SU-DHL-6 (cell line): ENCODE measurements around the gene FHAD1.

Source experiments
- H2AFZ ChIP-seq: fragments of 200-600 bp; sonication (generic); 2 replicates; pipeline ENCODE4 v1.6.1; 2014; ENCODE audit warnings: low read depth, mild to moderate bottlenecking, moderate library complexity, mixed read lengths, antibody characterized with exemption, low read length; ENCODE audit not compliant: severe bottlenecking
- H3F3A ChIP-seq: fragments of 200-600 bp; shearing (Covaris generic); 2 replicates; pipeline ENCODE4 v1.6.0; 2016; ENCODE audit warnings: antibody characterized with exemption, mild to moderate bottlenecking; ENCODE audit not compliant: insufficient read depth
- H3K27ac ChIP-seq: fragments of 200-600 bp; sonication (generic); 2 replicates; pipeline ENCODE4 v1.5.1; 2016; ENCODE audit warnings: low read depth, mild to moderate bottlenecking, low read length, moderate library complexity, mixed read lengths
- H3K27me3 ChIP-seq: fragments of 200-600 bp; sonication (generic), shearing (Covaris generic); 2 replicates; pipeline ENCODE4 v1.6.0; 2014; ENCODE audit warnings: mild to moderate bottlenecking, low read length
- H3K36me3 ChIP-seq: fragments of 200-600 bp; sonication (generic); 2 replicates; pipeline ENCODE4 v1.6.1; 2014; ENCODE audit warnings: mild to moderate bottlenecking, low read length, mixed read lengths
- H3K4me2 ChIP-seq: fragments of 300-600, 200-600 bp; shearing (Covaris generic), sonication (generic); 2 replicates; pipeline ENCODE4 v1.6.0; 2014; ENCODE audit warnings: low read length, low read depth, mild to moderate bottlenecking; ENCODE audit not compliant: poor library complexity, severe bottlenecking
- H3K4me3 ChIP-seq: fragments of 200-600 bp; sonication (generic); 2 replicates; pipeline ENCODE4 v1.5.1; 2014; ENCODE audit warnings: antibody characterized with exemption, low read length, mild to moderate bottlenecking, mixed read lengths; ENCODE audit not compliant: insufficient read depth, poor library complexity, severe bottlenecking
- H3K79me2 ChIP-seq: fragments of 200-600 bp; sonication (generic); 2 replicates; pipeline ENCODE4 v1.6.1; 2014; ENCODE audit warnings: mild to moderate bottlenecking, low read length, moderate library complexity; ENCODE audit not compliant: insufficient read depth
- H3K9ac ChIP-seq: fragments of 200-600 bp; sonication (generic); 2 replicates; pipeline ENCODE4 v1.7.0; 2014; ENCODE audit warnings: mild to moderate bottlenecking, low read length
- H3K9me2 ChIP-seq: fragments of 200-600 bp; sonication (generic); replicated peaks from 2 replicates; pipeline ENCODE4 v1.6.1; 2014; ENCODE audit warnings: low read length; ENCODE audit not compliant: insufficient read depth
- H3K9me3 ChIP-seq: fragments of 200-600 bp; sonication (generic); 2 replicates; pipeline ENCODE4 v1.6.1; 2014; ENCODE audit warnings: low read length, mixed read lengths; ENCODE audit not compliant: insufficient read depth
- H4K20me1 ChIP-seq: fragments of 200-600 bp; sonication (generic); 2 replicates; pipeline ENCODE4 v1.6.1; 2014; ENCODE audit warnings: low read depth, mild to moderate bottlenecking, antibody characterized with exemption, low read length, moderate library complexity, mixed read lengths
- EZH2phosphoT487 ChIP-seq: fragments of 200-600 bp; sonication (generic), shearing (Covaris generic); conservative IDR thresholded peaks from 2 replicates; pipeline ENCODE4 v1.6.1; 2018; ENCODE audit warnings: mild to moderate bottlenecking, antibody characterized with exemption, low read length, moderate library complexity, mixed read lengths
- TF ChIP-seq, protein P1 (sequence below): fragments of 200-600 bp; sonication (generic); IDR thresholded peaks from one replicate; pipeline ENCODE4 v1.5.1; 2017; ENCODE audit warnings: antibody characterized with exemption, mild to moderate bottlenecking, low read length, moderate library complexity; ENCODE audit not compliant: insufficient read depth, poor library complexity, severe bottlenecking

FHAD1 gene

DNA sequence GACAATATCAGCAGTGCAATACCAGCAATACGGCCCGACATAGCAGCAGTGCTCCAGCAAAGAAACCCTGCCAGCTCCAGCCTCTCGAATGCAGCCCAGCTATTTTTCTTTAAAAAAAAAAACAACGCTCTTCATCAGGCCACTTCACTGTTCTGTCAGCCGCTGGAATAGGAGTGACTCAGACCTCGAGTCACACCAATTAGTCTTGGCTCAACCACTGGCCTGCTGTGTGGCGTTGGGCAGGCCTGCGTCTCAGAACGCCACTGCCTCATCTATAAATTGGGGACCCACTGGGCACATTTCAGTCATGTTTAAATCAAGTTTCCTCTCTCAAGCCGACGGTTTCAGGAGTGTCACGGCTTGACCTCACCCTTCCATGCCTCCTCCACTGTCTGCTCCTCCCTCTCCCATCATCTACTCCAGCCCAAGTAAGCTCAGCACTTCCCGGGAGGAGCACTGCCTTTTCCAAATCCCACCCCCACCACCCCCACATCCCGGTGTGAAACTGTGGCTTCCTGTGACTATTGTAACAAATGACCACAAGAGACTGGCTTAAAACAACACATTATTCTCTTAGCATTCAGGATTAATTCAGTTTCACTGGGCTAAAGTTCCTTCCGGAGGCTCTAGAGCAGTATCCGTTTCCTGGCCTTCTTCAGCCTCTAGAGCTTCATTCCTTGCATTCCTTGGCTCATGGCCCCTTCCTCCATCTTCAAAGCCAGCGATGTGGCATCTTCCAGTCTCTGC is 90.8 kb downstream of the FHAD1 start:
- H3K4me3 ChIP-seq = no peak overlapping the region
- TF ChIP-seq, protein P1, sequence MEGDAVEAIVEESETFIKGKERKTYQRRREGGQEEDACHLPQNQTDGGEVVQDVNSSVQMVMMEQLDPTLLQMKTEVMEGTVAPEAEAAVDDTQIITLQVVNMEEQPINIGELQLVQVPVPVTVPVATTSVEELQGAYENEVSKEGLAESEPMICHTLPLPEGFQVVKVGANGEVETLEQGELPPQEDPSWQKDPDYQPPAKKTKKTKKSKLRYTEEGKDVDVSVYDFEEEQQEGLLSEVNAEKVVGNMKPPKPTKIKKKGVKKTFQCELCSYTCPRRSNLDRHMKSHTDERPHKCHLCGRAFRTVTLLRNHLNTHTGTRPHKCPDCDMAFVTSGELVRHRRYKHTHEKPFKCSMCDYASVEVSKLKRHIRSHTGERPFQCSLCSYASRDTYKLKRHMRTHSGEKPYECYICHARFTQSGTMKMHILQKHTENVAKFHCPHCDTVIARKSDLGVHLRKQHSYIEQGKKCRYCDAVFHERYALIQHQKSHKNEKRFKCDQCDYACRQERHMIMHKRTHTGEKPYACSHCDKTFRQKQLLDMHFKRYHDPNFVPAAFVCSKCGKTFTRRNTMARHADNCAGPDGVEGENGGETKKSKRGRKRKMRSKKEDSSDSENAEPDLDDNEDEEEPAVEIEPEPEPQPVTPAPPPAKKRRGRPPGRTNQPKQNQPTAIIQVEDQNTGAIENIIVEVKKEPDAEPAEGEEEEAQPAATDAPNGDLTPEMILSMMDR = no peak
- no peak for TF ChIP-seq EZH2phosphoT487
- no peak overlapping the region for H2AFZ ChIP-seq
- no peaks in the 10 kb centered on the region for H3K27me3 ChIP-seq
- no peak overlapping the region for H3K4me2 ChIP-seq
- no peaks in the 10 kb centered on the region for H3K36me3 ChIP-seq
- H3K9me2 ChIP-seq = no peaks in the 10 kb centered on the region
- no peaks in the 10 kb centered on the region for H4K20me1 ChIP-seq
- no peak overlapping the region for H3K27ac ChIP-seq
- no peak overlapping the region for H3K9ac ChIP-seq
- H3F3A ChIP-seq = no peaks in the 10 kb centered on the region
- no peaks in the 10 kb centered on the region for H3K79me2 ChIP-seq
- H3K9me3 ChIP-seq = no peaks in the 10 kb centered on the region

DNA sequence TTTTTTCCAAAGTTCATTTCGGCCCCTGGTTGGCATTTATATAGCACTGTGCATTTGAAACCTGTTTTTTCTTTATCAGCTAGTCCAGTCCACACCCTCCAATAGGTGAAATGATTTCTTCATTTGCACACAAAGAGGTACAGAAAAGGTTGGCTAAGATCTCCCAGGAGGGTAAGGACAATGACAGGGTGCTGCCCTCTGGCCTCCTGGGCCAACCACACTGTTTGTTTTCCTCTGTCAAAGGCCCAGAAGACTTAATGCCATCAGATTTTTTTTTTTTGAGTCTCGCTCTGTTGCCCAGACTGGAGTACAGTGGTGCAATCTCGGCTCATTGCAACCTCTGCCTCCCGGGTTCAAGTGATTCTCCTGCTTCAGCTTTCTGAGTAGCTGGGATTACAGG is 92.5 kb downstream of the FHAD1 start:
- Histone ChIP-seq H3K27ac (no peak overlapping the region), H3K9me3 (no peaks in the 10 kb centered on the region), H3K36me3 (no peaks in the 10 kb centered on the region), H3K9me2 (no peaks in the 10 kb centered on the region), H3F3A (no peaks in the 10 kb centered on the region), H2AFZ (no peak overlapping the region), H3K4me3 (no peak overlapping the region), H3K4me2 (no peak overlapping the region), H3K27me3 (no peaks in the 10 kb centered on the region), H3K9ac (no peak overlapping the region), H3K79me2 (no peaks in the 10 kb centered on the region), H4K20me1 (no peaks in the 10 kb centered on the region)
- TF ChIP-seq, protein P1 = no peak
- TF ChIP-seq EZH2phosphoT487 = no peak

DNA sequence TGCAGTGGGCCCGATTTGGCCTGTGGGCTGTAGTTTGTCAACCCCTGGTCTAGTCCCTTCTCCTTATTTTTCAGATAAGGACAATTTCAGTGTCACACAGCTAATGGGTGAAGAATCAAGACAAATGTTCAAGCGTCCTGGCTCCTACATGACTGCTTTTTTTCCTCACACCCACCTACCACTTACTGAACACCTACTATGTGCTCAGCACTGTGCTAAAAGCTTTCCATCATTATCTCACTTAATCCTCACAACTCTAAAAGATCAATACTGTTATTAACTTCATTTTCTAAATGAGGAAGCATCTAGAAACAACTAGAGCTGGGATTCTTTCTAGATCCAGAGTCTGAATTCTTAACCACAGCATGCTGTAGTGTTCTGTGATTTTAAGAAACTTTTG is 94.2 kb downstream of the FHAD1 start:
- Histone ChIP-seq H3F3A (no peaks in the 10 kb centered on the region), H3K36me3 (no peaks in the 10 kb centered on the region), H3K9me2 (no peaks in the 10 kb centered on the region), H3K4me2 (no peak overlapping the region), H4K20me1 (no peaks in the 10 kb centered on the region), H3K27me3 (no peaks in the 10 kb centered on the region), H3K79me2 (no peaks in the 10 kb centered on the region), H3K27ac (no peak overlapping the region), H3K9ac (no peak overlapping the region), H3K4me3 (no peak overlapping the region), H3K9me3 (no peaks in the 10 kb centered on the region), H2AFZ (no peak overlapping the region)
- TF ChIP-seq, protein P1 = no peak
- TF ChIP-seq EZH2phosphoT487 = no peak
